ENCODE measurements around the gene PRKCA. TPM values are rescaled to one million over a fixed set of nuclear protein-coding genes. Genes with fewer than 3 reads are reported as not detected.

PRKCA gene
- total RNA-seq, 1 donor from 2014 or later: 5.4 TPM

GRCh38 chr17:66730461-66730923 lies 428.1 kb downstream of the PRKCA start:
- ATAC-seq (ENCODE audit: poor library complexity): no peak
- no peak for DNase-seq
- intact Hi-C loops (cut with DNase I): no loop called here

- DNase-seq (no peak), ATAC-seq (ENCODE audit: poor library complexity) (no peak)
- intact Hi-C loops (cut with DNase I): no loop called here
These were observed 431.3 kb downstream of the PRKCA start for GRCh38 chr17:66733759-66734158.

- no peak for DNase-seq
- intact Hi-C loops (cut with DNase I): no loop called here
- ATAC-seq (ENCODE audit: poor library complexity): no peak
These were observed 432.0 kb downstream of the PRKCA start for GRCh38 chr17:66734186-66734943.

- peak; percentile 71 for DNase-seq
- intact Hi-C loops (cut with DNase I): no loop called here
- peak; percentile 98 for ATAC-seq (ENCODE audit: poor library complexity)
These were observed 435.1 kb downstream of the PRKCA start for GRCh38 chr17:66737524-66737923.

GRCh38 chr17:66738301-66738700 lies 435.9 kb downstream of the PRKCA start:
- DNase-seq: no peak
- no peak for ATAC-seq (ENCODE audit: poor library complexity)
- intact Hi-C loops (cut with DNase I): no loop called here

- intact Hi-C loops (cut with DNase I): no loop called here
- no peak for ATAC-seq (ENCODE audit: poor library complexity)
These were observed 437.1 kb downstream of the PRKCA start for GRCh38 chr17:66739553-66739952.

GRCh38 chr17:66740226-66740625 lies 437.8 kb downstream of the PRKCA start:
- intact Hi-C loops (cut with DNase I): no loop called here
- DNase-seq (no peak), ATAC-seq (ENCODE audit: poor library complexity) (no peak)

More at GRCh38 chr17:66739553-66739952, 437.1 kb downstream of the PRKCA start:
- DNase-seq: no peak

GRCh38 chr17:66743511-66743910 lies 441.1 kb downstream of the PRKCA start:
- ATAC-seq (ENCODE audit: poor library complexity): no peak
- intact Hi-C loops (cut with DNase I): no loop called here
- no peak for DNase-seq

GRCh38 chr17:66746736-66747135 lies 444.3 kb downstream of the PRKCA start:
- intact Hi-C loops (cut with DNase I): no loop called here
- no peak for DNase-seq
- no peak for ATAC-seq (ENCODE audit: poor library complexity)

- DNase-seq: no peak
- no peak for ATAC-seq (ENCODE audit: poor library complexity)
- intact Hi-C loops (cut with DNase I): no loop called here
These were observed 445.3 kb downstream of the PRKCA start for GRCh38 chr17:66747578-66748275.

- ATAC-seq (ENCODE audit: poor library complexity): no peak
- intact Hi-C loops (cut with DNase I): no loop called here
- no peak for DNase-seq
These were observed 446.2 kb downstream of the PRKCA start for GRCh38 chr17:66748578-66748977.

- intact Hi-C loops (cut with DNase I): no loop called here
- ATAC-seq (ENCODE audit: poor library complexity) (no peak), DNase-seq (no peak)
These were observed 446.9 kb downstream of the PRKCA start for GRCh38 chr17:66749217-66749832.

GRCh38 chr17:66750116-66750515 lies 447.7 kb downstream of the PRKCA start:
- DNase-seq: no peak
- no peak for ATAC-seq (ENCODE audit: poor library complexity)
- intact Hi-C loops (cut with DNase I): no loop called here

GRCh38 chr17:66750781-66751543 lies 448.5 kb downstream of the PRKCA start:
- ATAC-seq (ENCODE audit: poor library complexity): no peak
- intact Hi-C loops (cut with DNase I): no loop called here
- no peak for DNase-seq

- ATAC-seq (ENCODE audit: poor library complexity): no peak
- intact Hi-C loops (cut with DNase I): no loop called here
- DNase-seq: no peak
These were observed 449.4 kb downstream of the PRKCA start for GRCh38 chr17:66751771-66752170.

GRCh38 chr17:66752411-66752810 lies 450.0 kb downstream of the PRKCA start:
- ATAC-seq (ENCODE audit: poor library complexity): no peak
- no peak for DNase-seq
- intact Hi-C loops (cut with DNase I): no loop called here

- ATAC-seq (ENCODE audit: poor library complexity) (no peak), DNase-seq (no peak)
These were observed 450.9 kb downstream of the PRKCA start for GRCh38 chr17:66753126-66753920.

More at GRCh38 chr17:66753126-66753920, 450.9 kb downstream of the PRKCA start:
- intact Hi-C loops (cut with DNase I): no loop called here
